Ovary (tissue), 9 donors: ENCODE results near the gene PLEKHN1. TPM values are rescaled to one million over a fixed set of nuclear protein-coding genes. Genes with fewer than 3 reads are reported as not detected.
A peak's percentile ranks its signal among the peaks of the same experiment; 100 is the strongest.
"Not testable (repeated sequence)": the region's sequence is repeated elsewhere in the genome, so short reads cannot be mapped to it uniquely, and the experiment has no call there.

Experiments
- DNase-seq, 5 donors: peaks; one replicate each; pipeline ENCODE4 v3.0.0-alpha.2; 2019 to 2020
- H3K27ac ChIP-seq, 2 donors: fragments of 200-600 bp; one replicate each; pipeline versions ENCODE4 v1.5.1 to v1.8.0; 2019 to 2022
- H3K27me3 ChIP-seq: fragments of 200-600 bp; one replicate; pipeline ENCODE4 v1.8.0; 2022
- H3K36me3 ChIP-seq: fragments of 200-600 bp; sonication (generic); one replicate; pipeline ENCODE4 v1.5.1; 2019
- H3K4me1 ChIP-seq: one replicate; pipeline ENCODE4 v1.8.1; 2013; ENCODE audit warnings: mild to moderate bottlenecking, moderate library complexity; ENCODE audit not compliant: insufficient read depth
- H3K4me3 ChIP-seq: fragments of 200-600 bp; sonication (generic); one replicate; pipeline ENCODE4 v1.5.1; 2017
- H3K9me3 ChIP-seq, 2 donors: fragments of 200-600 bp in 1 of 2; sonication (generic) in 1 of 2; one replicate each; pipeline versions ENCODE4 v1.5.1 to v1.8.1; 2013 to 2019; ENCODE audit warnings: mild to moderate bottlenecking in 1 of 2, moderate library complexity in 1 of 2
- CTCF ChIP-seq, 3 donors: fragments of 450-650 bp in 2 of 3; fragments of 200-600 bp in 1 of 3; IDR thresholded peaks; one replicate each; pipeline versions ENCODE4 v1.5.1 to v1.8.0; 2016 to 2022; ENCODE audit warnings: antibody characterized with exemption in 3 of 3, mild to moderate bottlenecking in 1 of 3
- EP300 ChIP-seq: sonication (generic); formaldehyde crosslinking; IDR thresholded peaks from one replicate; pipeline ENCODE4 v1.6.1; 2017; ENCODE audit warnings: antibody characterized with exemption
- POLR2A ChIP-seq: fragments of 450-650 bp; IDR thresholded peaks from one replicate; pipeline ENCODE4 v1.6.1; 2017; ENCODE audit warnings: antibody characterized with exemption, mild to moderate bottlenecking, moderate library complexity
- WGBS, 3 donors: extraction: QIAGEN DNeasy Blood & Tissue Kit in 1 of 3; methylation state at CpG; one replicate each; pipeline versions ENCODE4 v1.1.5 to v1.1.7; 2013 to 2017; 5-methylcytosine and 5-hydroxymethylcytosine counted together
- intact Hi-C, 4 donors: fragments of 100-400 bp; cut with DNase I; formaldehyde crosslinking; loops; one replicate each; pipeline versions ENCODE4 v1.11.0 to v1.15.1; 2022 to 2023
- polyA plus RNA-seq, 2 donors: library from polyadenylated mRNA; stranded (reverse); fragments of 200-250 nt in 1 of 2; fragments of 350-450 nt in 1 of 2; fragmentation: Illumina TruSeq in 1 of 2; extraction: RNeasy Lipid Tissue Mini Kit (QIAGEN cat#74804) in 1 of 2; gene quantifications; one replicate each; pipeline ENCODE4 v1.2.3, GENCODE V29; 2013 to 2014
- total RNA-seq, 7 donors: library from RNA; depleted of rRNA in 2 of 7; stranded (reverse); fragments of >200 nt in 2 of 7; fragmentation: NEBNext Ultra II Directional in 3 of 7; extraction: Animal tissue kit (Norgen Biotek cat#: 25700) in 3 of 7; gene quantifications; one replicate each; pipeline versions ENCODE4 v1.1.0 to v1.2.4, GENCODE V29; 2016 to 2023
- donor health status: DM: no; HTN: no; CAD: no; lungs with moderate emphysema.
- donor health status: DM: no; HTN: no; CAD: no.
- donor health status: Bipolar disorder and iron deficiency.
- donor health status: DM: yes; HTN: yes; CAD: no.
- donor health status: DM: no; HTN: no; CAD: no.
- donor health status: DM: yes; HTN: yes; CAD: no.

The PLEKHN1 gene
- total and polyA plus RNA-seq, 9 donors: 0.10 to 0.34 (median 0.16) TPM; not detected in 3

GRCh38 chr1:1004420-1004779 is 38.1 kb downstream of the PLEKHN1 start:
- no peak for TF ChIP-seq CTCF (IDR thresholded peaks at IDR 0.05)
- TF ChIP-seq EP300: no peak
- TF ChIP-seq POLR2A: no peak
- Histone ChIP-seq H3K4me1 (peaks cover 3% of the 10 kb centered on the region), H3K9me3 (no peaks in the 10 kb centered on the region), H3K27ac (no peak overlapping the region), H3K27me3 (peaks cover 2% of the 10 kb centered on the region), H3K4me3 (no peak overlapping the region), H3K36me3 (no peaks in the 10 kb centered on the region)
- WGBS, 3 donors: 59 to 73% (median 62%) methylated on average over 7 of the region's 7 CpGs
- intact Hi-C loops: no loop called here
- no peak for DNase-seq

- Histone ChIP-seq H3K4me3 (no peak overlapping the region), H3K27ac (no peak overlapping the region), H3K27me3 (no peaks in the 10 kb centered on the region), H3K36me3 (no peaks in the 10 kb centered on the region), H3K9me3 (no peaks in the 10 kb centered on the region), H3K4me1 (peaks cover 3% of the 10 kb centered on the region)
- intact Hi-C loops: no loop called here
- WGBS, 3 donors: 15 to 21% (median 21%) methylated on average over 21 of the region's 21 CpGs
- TF ChIP-seq EP300 (no peak), CTCF (IDR thresholded peaks at IDR 0.05) (no peak), POLR2A (no peak)
- peak in 3 of 5 donors; percentile 15 to 33 (median 17) for DNase-seq
Measured at GRCh38 chr1:1004780-1005697, 38.8 kb downstream of the PLEKHN1 start.

GRCh38 chr1:1005774-1006304 is 39.6 kb downstream of the PLEKHN1 start:
- H3K27ac ChIP-seq: no peak overlapping the region
- 23 to 25% (median 25%) methylated on average over 21 to 23 of the region's 23 CpGs for WGBS, 3 donors
- no peaks in the 10 kb centered on the region for H3K4me1 ChIP-seq
- H3K36me3 ChIP-seq: no peaks in the 10 kb centered on the region
- TF ChIP-seq CTCF (IDR thresholded peaks at IDR 0.05) (no peak), POLR2A (no peak), EP300 (no peak)
- DNase-seq: peak in 2 of 5 donors; percentile 6 to 18
- H3K4me3 ChIP-seq: no peak overlapping the region
- H3K27me3 ChIP-seq: no peaks in the 10 kb centered on the region
- intact Hi-C loops: no loop called here
- no peaks in the 10 kb centered on the region for H3K9me3 ChIP-seq

GRCh38 chr1:1006305-1007159 is 40.2 kb downstream of the PLEKHN1 start:
- DNase-seq: peak in 4 of 5 donors; percentile 8 to 29 (median 25)
- H3K4me3 ChIP-seq: no peak overlapping the region
- no peak overlapping the region for H3K27ac ChIP-seq
- no peaks in the 10 kb centered on the region for H3K9me3 ChIP-seq
- intact Hi-C loops: no loop called here
- WGBS, 3 donors: 76 to 81% (median 78%) methylated on average over 37 of the region's 37 CpGs
- TF ChIP-seq POLR2A (no peak), EP300 (no peak), CTCF (IDR thresholded peaks at IDR 0.05) (no peak)
- H3K27me3 ChIP-seq: no peaks in the 10 kb centered on the region
- H3K36me3 ChIP-seq: no peaks in the 10 kb centered on the region
- no peaks in the 10 kb centered on the region for H3K4me1 ChIP-seq

- 88 to 92% (median 92%) methylated on average over 8 of the region's 8 CpGs for WGBS, 3 donors
- H3K4me1 ChIP-seq, H3K27ac ChIP-seq, H3K4me3 ChIP-seq, intact Hi-C loops, H3K36me3 ChIP-seq, H3K27me3 ChIP-seq, H3K9me3 ChIP-seq, DNase-seq: not testable (repeated sequence)
Measured at GRCh38 chr1:1010131-1010530, 43.8 kb downstream of the PLEKHN1 start.
